ENCODE results near the gene DIP2B.
A peak's percentile ranks its signal among the peaks of the same experiment; 100 is the strongest.

The DIP2B gene

DNA sequence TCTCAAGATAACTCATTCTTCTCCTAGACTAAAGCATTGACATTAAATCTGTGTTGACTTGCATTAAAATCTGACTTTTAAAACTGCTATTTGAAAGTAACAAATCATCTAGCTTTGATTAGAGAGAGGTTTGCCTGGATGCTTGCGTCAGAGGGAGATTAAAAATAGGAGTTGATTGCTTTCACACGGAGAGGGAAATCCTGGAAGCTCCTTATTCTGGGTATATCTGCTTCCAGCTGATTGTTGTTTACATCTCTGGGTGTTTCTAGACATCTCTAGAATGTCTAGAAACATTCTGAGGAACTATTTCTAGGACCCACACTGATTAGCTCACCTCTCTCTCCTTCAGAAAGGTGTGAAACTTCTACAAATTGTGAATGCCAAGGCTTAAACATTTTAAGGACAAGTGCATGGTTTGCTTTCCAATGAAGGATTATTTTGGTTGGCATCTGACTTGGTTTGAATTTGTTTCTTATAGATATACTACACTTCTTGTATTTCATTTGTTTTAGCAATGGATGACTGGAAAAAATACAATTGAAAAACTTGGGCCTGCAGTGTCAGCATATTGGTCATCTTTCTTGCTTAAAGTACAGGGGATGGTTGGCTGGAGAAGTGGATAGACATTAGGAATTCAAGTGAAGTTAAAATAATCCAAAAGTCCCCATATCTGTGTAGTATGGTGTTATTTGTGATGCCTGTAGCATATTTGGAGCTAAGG is 2.1 kb downstream of the DIP2B start:
- Histone ChIP-seq H3K9ac (ENCODE audit: low read length) (no peak overlapping the region), H3K36me3 (ENCODE audit: control insufficient read depth, low read depth, low read length) (no peaks in the 10 kb centered on the region), H3K27ac (ENCODE audit: low read length) (no peak overlapping the region), H3K4me3 (ENCODE audit: low read length) (peak overlapping the region; percentile 82), H3K9me3 (ENCODE audit: control insufficient read depth, low read depth, low read length) (no peaks in the 10 kb centered on the region), H3K27me3 (ENCODE audit: control insufficient read depth, insufficient read depth, low read length) (no peaks in the 10 kb centered on the region), H3K4me1 (ENCODE audit: control insufficient read depth, low read depth, low read length) (peaks cover 10% of the 10 kb centered on the region)

GRCh38 chr12:50507474-50507838 is 2.7 kb downstream of the DIP2B start:
- H3K27ac ChIP-seq (ENCODE audit: low read length): no peak overlapping the region
- H3K9me3 ChIP-seq (ENCODE audit: control insufficient read depth, low read depth, low read length): no peaks in the 10 kb centered on the region
- H3K36me3 ChIP-seq (ENCODE audit: control insufficient read depth, low read depth, low read length): no peaks in the 10 kb centered on the region
- no peaks in the 10 kb centered on the region for H3K27me3 ChIP-seq (ENCODE audit: control insufficient read depth, insufficient read depth, low read length)
- H3K9ac ChIP-seq (ENCODE audit: low read length): no peak overlapping the region
- no peak overlapping the region for H3K4me3 ChIP-seq (ENCODE audit: low read length)
- peaks cover 10% of the 10 kb centered on the region for H3K4me1 ChIP-seq (ENCODE audit: control insufficient read depth, low read depth, low read length)

- H3K4me3 ChIP-seq (ENCODE audit: low read length): no peak overlapping the region
- H3K36me3 ChIP-seq (ENCODE audit: control insufficient read depth, low read depth, low read length): no peaks in the 10 kb centered on the region
- no peak overlapping the region for H3K27ac ChIP-seq (ENCODE audit: low read length)
- no peak overlapping the region for H3K9ac ChIP-seq (ENCODE audit: low read length)
- no peaks in the 10 kb centered on the region for H3K9me3 ChIP-seq (ENCODE audit: control insufficient read depth, low read depth, low read length)
- H3K4me1 ChIP-seq (ENCODE audit: control insufficient read depth, low read depth, low read length): peaks cover 10% of the 10 kb centered on the region
- H3K27me3 ChIP-seq (ENCODE audit: control insufficient read depth, insufficient read depth, low read length): no peaks in the 10 kb centered on the region
Observed at GRCh38 chr12:50507930-50508329, 3.1 kb downstream of the DIP2B start.

GRCh38 chr12:50508414-50508813 is 3.6 kb downstream of the DIP2B start:
- Histone ChIP-seq H3K27ac (ENCODE audit: low read length) (no peak overlapping the region), H3K4me3 (ENCODE audit: low read length) (no peak overlapping the region), H3K4me1 (ENCODE audit: control insufficient read depth, low read depth, low read length) (peaks cover 10% of the 10 kb centered on the region), H3K9me3 (ENCODE audit: control insufficient read depth, low read depth, low read length) (no peaks in the 10 kb centered on the region), H3K36me3 (ENCODE audit: control insufficient read depth, low read depth, low read length) (no peaks in the 10 kb centered on the region), H3K9ac (ENCODE audit: low read length) (no peak overlapping the region), H3K27me3 (ENCODE audit: control insufficient read depth, insufficient read depth, low read length) (no peaks in the 10 kb centered on the region)

DNA sequence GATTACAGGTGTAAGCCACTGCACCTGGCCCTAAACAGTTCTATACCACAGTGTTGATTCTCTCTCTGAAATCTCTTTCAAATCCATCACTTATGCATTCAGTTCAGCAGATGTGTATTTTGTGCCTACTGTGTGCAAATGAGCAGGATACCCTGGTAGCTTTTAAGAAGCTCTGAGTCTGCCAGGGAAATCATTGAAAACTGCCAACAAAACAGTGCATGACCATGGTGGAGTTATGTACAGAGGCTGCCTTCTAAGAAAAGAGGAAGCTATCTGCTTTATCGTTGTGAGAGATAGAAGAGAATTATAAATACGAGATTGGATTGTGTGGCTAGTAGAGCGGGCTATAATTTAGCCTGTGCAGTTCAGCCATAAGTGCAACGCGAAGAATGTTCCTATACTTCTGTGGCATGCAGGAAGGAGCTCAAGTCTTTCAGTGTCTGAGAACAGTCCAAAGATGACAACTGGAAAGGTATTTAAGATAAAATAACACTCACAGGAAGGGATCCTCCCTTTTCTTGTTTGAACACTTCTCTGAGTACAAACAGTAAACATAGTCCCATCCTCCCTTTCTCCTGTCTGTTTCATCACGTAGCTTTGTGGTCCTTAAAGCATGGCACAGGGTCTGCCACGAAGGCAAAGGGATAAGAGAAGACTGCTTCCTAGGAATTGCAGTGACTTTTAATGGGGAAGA is 4.3 kb downstream of the DIP2B start:
- H3K27ac ChIP-seq (ENCODE audit: low read length): no peak overlapping the region
- no peak overlapping the region for H3K9ac ChIP-seq (ENCODE audit: low read length)
- H3K4me1 ChIP-seq (ENCODE audit: control insufficient read depth, low read depth, low read length): peaks cover 10% of the 10 kb centered on the region

GRCh38 chr12:50514526-50515276 is 9.9 kb downstream of the DIP2B start:
- no peak overlapping the region for H3K27ac ChIP-seq (ENCODE audit: low read length)
- H3K4me3 ChIP-seq (ENCODE audit: low read length): no peak overlapping the region
- no peaks in the 10 kb centered on the region for H3K36me3 ChIP-seq (ENCODE audit: control insufficient read depth, low read depth, low read length)
- H3K4me1 ChIP-seq (ENCODE audit: control insufficient read depth, low read depth, low read length): no peaks in the 10 kb centered on the region
- no peaks in the 10 kb centered on the region for H3K9me3 ChIP-seq (ENCODE audit: control insufficient read depth, low read depth, low read length)
- no peak overlapping the region for H3K9ac ChIP-seq (ENCODE audit: low read length)
- H3K27me3 ChIP-seq (ENCODE audit: control insufficient read depth, insufficient read depth, low read length): no peaks in the 10 kb centered on the region

More for the DNA sequence above, 4.3 kb downstream of the DIP2B start:
- Histone ChIP-seq H3K9me3 (ENCODE audit: control insufficient read depth, low read depth, low read length) (no peaks in the 10 kb centered on the region), H3K27me3 (ENCODE audit: control insufficient read depth, insufficient read depth, low read length) (no peaks in the 10 kb centered on the region), H3K4me3 (ENCODE audit: low read length) (no peak overlapping the region), H3K36me3 (ENCODE audit: control insufficient read depth, low read depth, low read length) (no peaks in the 10 kb centered on the region)

DNA sequence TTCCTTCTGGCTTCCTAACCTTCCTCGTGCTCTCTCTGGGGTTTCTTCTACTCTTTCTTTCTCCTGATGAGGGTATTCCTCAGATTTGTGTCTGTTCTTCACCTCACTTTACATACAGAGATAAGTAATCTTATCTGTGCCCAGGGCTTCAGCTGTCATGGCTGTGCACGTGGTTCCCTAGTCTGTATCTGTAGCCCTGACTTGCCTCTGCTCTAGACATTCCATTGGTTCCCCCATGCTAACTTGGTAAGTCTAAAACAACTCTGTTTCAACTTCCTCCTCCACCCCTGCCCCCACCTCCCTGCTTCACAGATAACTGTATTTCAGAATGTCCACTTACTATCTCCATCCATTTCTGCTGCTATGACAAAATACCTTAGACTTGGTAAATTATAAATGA is 10.8 kb downstream of the DIP2B start:
- no peaks in the 10 kb centered on the region for H3K4me1 ChIP-seq (ENCODE audit: control insufficient read depth, low read depth, low read length)
- H3K36me3 ChIP-seq (ENCODE audit: control insufficient read depth, low read depth, low read length): no peaks in the 10 kb centered on the region
- no peaks in the 10 kb centered on the region for H3K9me3 ChIP-seq (ENCODE audit: control insufficient read depth, low read depth, low read length)
- no peak overlapping the region for H3K27ac ChIP-seq (ENCODE audit: low read length)
- H3K27me3 ChIP-seq (ENCODE audit: control insufficient read depth, insufficient read depth, low read length): no peaks in the 10 kb centered on the region
- no peak overlapping the region for H3K4me3 ChIP-seq (ENCODE audit: low read length)
- no peak overlapping the region for H3K9ac ChIP-seq (ENCODE audit: low read length)

DNA sequence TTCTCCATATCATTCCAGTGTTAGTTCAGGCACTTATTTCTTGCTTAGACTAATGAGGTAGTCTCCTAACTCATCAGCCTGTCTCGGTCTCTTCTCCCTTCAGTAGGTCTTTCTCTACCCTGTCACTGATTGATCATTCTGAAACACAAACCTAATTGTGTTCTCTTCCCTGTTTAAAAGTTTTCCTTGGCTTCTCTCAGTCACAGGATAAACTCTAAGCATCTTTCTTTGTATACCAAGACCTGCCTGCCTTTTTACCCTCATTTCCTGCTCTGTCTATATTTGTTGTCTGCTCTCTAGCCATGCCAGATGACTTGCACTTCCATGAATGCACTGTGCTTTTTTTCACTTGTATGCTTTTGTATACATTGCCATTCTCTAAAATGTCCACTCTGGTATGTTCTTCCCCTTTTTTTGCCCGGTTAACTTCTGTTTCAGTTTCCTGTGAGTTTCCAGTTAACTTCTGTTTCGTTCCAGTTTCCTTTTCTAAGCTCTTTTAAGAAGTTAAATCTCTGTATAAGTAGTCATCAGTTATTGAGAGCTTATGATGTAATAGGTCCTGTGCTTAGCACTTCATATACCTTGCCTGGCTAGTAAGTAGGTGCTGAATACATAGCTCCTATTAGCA is 12.8 kb downstream of the DIP2B start:
- no peak overlapping the region for H3K27ac ChIP-seq (ENCODE audit: low read length)
- no peaks in the 10 kb centered on the region for H3K27me3 ChIP-seq (ENCODE audit: control insufficient read depth, insufficient read depth, low read length)
- no peaks in the 10 kb centered on the region for H3K36me3 ChIP-seq (ENCODE audit: control insufficient read depth, low read depth, low read length)
- H3K4me1 ChIP-seq (ENCODE audit: control insufficient read depth, low read depth, low read length): no peaks in the 10 kb centered on the region
- H3K9me3 ChIP-seq (ENCODE audit: control insufficient read depth, low read depth, low read length): no peaks in the 10 kb centered on the region
- H3K9ac ChIP-seq (ENCODE audit: low read length): no peak overlapping the region
- no peak overlapping the region for H3K4me3 ChIP-seq (ENCODE audit: low read length)

GRCh38 chr12:50518090-50518489 is 13.3 kb downstream of the DIP2B start:
- Histone ChIP-seq H3K4me1 (ENCODE audit: control insufficient read depth, low read depth, low read length) (no peaks in the 10 kb centered on the region), H3K27me3 (ENCODE audit: control insufficient read depth, insufficient read depth, low read length) (no peaks in the 10 kb centered on the region), H3K27ac (ENCODE audit: low read length) (no peak overlapping the region), H3K9me3 (ENCODE audit: control insufficient read depth, low read depth, low read length) (no peaks in the 10 kb centered on the region), H3K36me3 (ENCODE audit: control insufficient read depth, low read depth, low read length) (no peaks in the 10 kb centered on the region), H3K4me3 (ENCODE audit: low read length) (no peak overlapping the region), H3K9ac (ENCODE audit: low read length) (no peak overlapping the region)

DNA sequence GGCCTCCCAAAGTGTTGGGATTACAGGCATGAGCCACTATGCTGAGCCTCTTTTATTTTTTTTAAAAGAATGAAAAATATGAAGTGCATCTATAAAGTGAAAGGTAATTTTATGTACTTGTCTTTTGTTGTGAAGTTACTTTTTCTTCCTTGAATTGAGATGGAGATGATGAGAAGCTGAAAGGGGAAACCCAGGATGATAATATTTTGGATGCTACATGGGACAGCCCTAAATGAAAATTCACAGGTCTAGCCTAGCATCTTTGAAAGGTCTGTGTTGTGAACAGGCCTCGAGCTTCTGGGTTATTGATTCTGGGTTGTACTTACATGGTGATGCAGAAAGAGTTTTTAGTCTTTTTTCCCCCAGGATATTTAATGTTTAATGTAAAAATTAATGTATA is 14.6 kb downstream of the DIP2B start:
- Histone ChIP-seq H3K4me3 (ENCODE audit: low read length) (no peak overlapping the region), H3K36me3 (ENCODE audit: control insufficient read depth, low read depth, low read length) (no peaks in the 10 kb centered on the region), H3K27ac (ENCODE audit: low read length) (no peak overlapping the region), H3K4me1 (ENCODE audit: control insufficient read depth, low read depth, low read length) (no peaks in the 10 kb centered on the region), H3K9me3 (ENCODE audit: control insufficient read depth, low read depth, low read length) (no peaks in the 10 kb centered on the region), H3K27me3 (ENCODE audit: control insufficient read depth, insufficient read depth, low read length) (no peaks in the 10 kb centered on the region), H3K9ac (ENCODE audit: low read length) (no peak overlapping the region)

GRCh38 chr12:50520416-50521207 is 15.8 kb downstream of the DIP2B start:
- Histone ChIP-seq H3K36me3 (ENCODE audit: control insufficient read depth, low read depth, low read length) (no peaks in the 10 kb centered on the region), H3K9me3 (ENCODE audit: control insufficient read depth, low read depth, low read length) (no peaks in the 10 kb centered on the region), H3K4me3 (ENCODE audit: low read length) (no peak overlapping the region), H3K4me1 (ENCODE audit: control insufficient read depth, low read depth, low read length) (no peaks in the 10 kb centered on the region), H3K27ac (ENCODE audit: low read length) (no peak overlapping the region), H3K9ac (ENCODE audit: low read length) (no peak overlapping the region), H3K27me3 (ENCODE audit: control insufficient read depth, insufficient read depth, low read length) (no peaks in the 10 kb centered on the region)
